A549 (cell line): Measurements from ENCODE around the gene CD151.

Source experiments
- CBX8 ChIP-seq: fragments of 200-600 bp; sonication (generic); IDR thresholded peaks from 2 replicates; pipeline ENCODE4 v1.6.1; 2016
- CEBPB ChIP-seq, 2 experiments: fragments of >200 bp in 1 of 2; sonication (Bioruptor Twin) in 1 of 2; formaldehyde crosslinking in 1 of 2; IDR thresholded peaks; 2 replicates each; pipeline ENCODE4 v1.6.1; 2012 to 2016
- CHD2 ChIP-seq: fragments of 150-350 bp; IDR thresholded peaks from 2 replicates; pipeline ENCODE4 v1.6.1; 2014; ENCODE audit warnings: low read length; ENCODE audit not compliant: partially characterized antibody
- CTCF ChIP-seq: fragments of >200 bp; sonication (Bioruptor Twin); formaldehyde crosslinking; IDR thresholded peaks from 3 replicates; pipeline ENCODE4 v1.5.1; 2016
- JUNB ChIP-seq: fragments of >200 bp; sonication (Bioruptor Twin); formaldehyde crosslinking; IDR thresholded peaks from 2 replicates; pipeline ENCODE4 v1.6.1; 2016
- POLR2A ChIP-seq: IDR thresholded peaks from 2 replicates; pipeline ENCODE4 v1.6.1; 2012; ENCODE audit warnings: mild to moderate bottlenecking, low read length
- RAD21 ChIP-seq, 2 experiments: fragments of >200 bp in 1 of 2; sonication (Bioruptor Twin) in 1 of 2; formaldehyde crosslinking in 1 of 2; IDR thresholded peaks in 1 of 2; conservative IDR thresholded peaks in 1 of 2; 2 replicates in 1 of 2; 3 replicates in 1 of 2; pipeline ENCODE4 v1.6.1; 2012 to 2018; ENCODE audit warnings: inconsistent platforms in 1 of 2
- REST ChIP-seq: fragments of 200-600 bp; sonication (generic); IDR thresholded peaks from 2 replicates; pipeline ENCODE4 v1.6.1; 2016; ENCODE audit warnings: antibody characterized with exemption, mild to moderate bottlenecking, moderate library complexity

- TF ChIP-seq RAD21 (conservative IDR thresholded peaks at IDR 0.05 in 1 of 2, IDR thresholded peaks at IDR 0.05 in 1 of 2): no peak
- TF ChIP-seq CHD2: no peak
- TF ChIP-seq JUNB: no peak
- TF ChIP-seq REST: no peak
- no peak for TF ChIP-seq POLR2A
- no peak for TF ChIP-seq CTCF
- TF ChIP-seq CEBPB (IDR thresholded peaks at IDR 0.05): no peak
- TF ChIP-seq CBX8: no peak
Measured at GRCh38 chr11:792535-792821, 40.3 kb upstream of the CD151 start.
